SKM-1 (cell line): ENCODE results near the gene UNC50.
A peak's percentile ranks its signal among the peaks of the same experiment; 100 is the strongest.

Experiments used
- DNase-seq: peaks from one replicate; lab custom pipeline; 2025; ENCODE audit not compliant: unreplicated experiment; lab: John Stamatoyannopoulos, UW

Gene UNC50

GRCh38 chr2:98664323-98664722, 55.9 kb downstream of the UNC50 start:
- DNase-seq, result peak; percentile 16

GRCh38 chr2:98665677-98666076, 57.3 kb downstream of the UNC50 start:
- no peak for DNase-seq
